HuH-7.5 (cell line): ENCODE measurements around the gene NPR2.

Source experiments
- DNase-seq: peaks from one replicate; pipeline ENCODE4 v3.0.0; 2011; ENCODE audit warnings: low spot score

Gene NPR2

GRCh38 chr9:35832814-35833213 lies 41.4 kb downstream of the NPR2 start:
- DNase-seq: no peak

GRCh38 chr9:35834260-35835215 lies 43.1 kb downstream of the NPR2 start:
- DNase-seq: no peak

- DNase-seq: no peak
Observed at GRCh38 chr9:35835216-35835632, 43.8 kb downstream of the NPR2 start.

- peak; percentile 52 for DNase-seq
Observed at GRCh38 chr9:35835766-35836165, 44.4 kb downstream of the NPR2 start.

GRCh38 chr9:35836595-35836994 lies 45.2 kb downstream of the NPR2 start:
- no peak for DNase-seq

GRCh38 chr9:35839926-35840325 lies 48.5 kb downstream of the NPR2 start:
- DNase-seq: no peak

- DNase-seq: no peak
Observed at GRCh38 chr9:35840881-35841644, 49.7 kb downstream of the NPR2 start.

GRCh38 chr9:35841645-35841900 lies 50.2 kb downstream of the NPR2 start:
- DNase-seq: no peak

GRCh38 chr9:35842020-35842745 lies 50.8 kb downstream of the NPR2 start:
- DNase-seq: no peak

GRCh38 chr9:35842795-35843194 lies 51.4 kb downstream of the NPR2 start:
- DNase-seq: no peak

- DNase-seq: no peak
Observed at GRCh38 chr9:35844628-35845270, 53.4 kb downstream of the NPR2 start.

- no peak for DNase-seq
Observed at GRCh38 chr9:35845824-35846771, 54.7 kb downstream of the NPR2 start.

- DNase-seq: no peak
Observed at GRCh38 chr9:35847792-35848572, 56.6 kb downstream of the NPR2 start.

GRCh38 chr9:35852267-35852815 lies 61.0 kb downstream of the NPR2 start:
- DNase-seq: no peak

- DNase-seq: no peak
Observed at GRCh38 chr9:35852876-35853865, 61.8 kb downstream of the NPR2 start.

- no peak for DNase-seq
Observed at GRCh38 chr9:35854091-35854762, 62.8 kb downstream of the NPR2 start.

- DNase-seq: no peak
Observed at GRCh38 chr9:35856206-35856605, 64.8 kb downstream of the NPR2 start.

GRCh38 chr9:35856882-35857281 lies 65.5 kb downstream of the NPR2 start:
- DNase-seq: no peak
